Measurements from ENCODE around the gene ZNF764. TPM values are rescaled to one million over a fixed set of nuclear protein-coding genes. Genes with fewer than 3 reads are reported as not detected.

Gene ZNF764
- total RNA-seq, 1 experiment from 2014 or later = 8.3 TPM

Small RNA genes within 50 kb of the gene (microRNA-seq; reads per million reads assigned to microRNA genes)
- gene MIR4518 = not detected

Other genes with a start within 250 kb of the ZNF764 start
- 48.4 and 58.9 TPM in 2 replicates for gene CD2BP2, start 203.1 kb downstream of the ZNF764 start, total RNA-seq (2022)
- gene TBC1D10B, start 187.9 kb downstream of the ZNF764 start, total RNA-seq (2022) = 46.5 and 48.0 TPM in 2 replicates
- 1.2 and 1.6 TPM in 2 replicates for gene MYL11, start 183.6 kb downstream of the ZNF764 start, total RNA-seq (2022)
- 1.3 and 1.7 TPM in 2 replicates for gene SEPTIN1, start 175.8 kb downstream of the ZNF764 start, total RNA-seq (2022)
- 11.0 and 12.4 TPM in 2 replicates for gene ZNF48, start 163.0 kb downstream of the ZNF764 start, total RNA-seq (2022)
- gene ZNF771, start 150.8 kb downstream of the ZNF764 start, total RNA-seq (2022) = 8.1 and 8.3 TPM in 2 replicates
- 29.1 and 42.4 TPM in 2 replicates for gene DCTPP1, start 128.3 kb downstream of the ZNF764 start, total RNA-seq (2022)
- gene SEPHS2, start 112.5 kb downstream of the ZNF764 start, total RNA-seq (2022) = 51.9 and 73.3 TPM in 2 replicates
- gene ITGAL, start 85.6 kb downstream of the ZNF764 start, total RNA-seq (2022) = not detected in 2 replicates
- 38.6 and 39.3 TPM in 2 replicates for gene ZNF768, start 31.8 kb downstream of the ZNF764 start, total RNA-seq (2022)
- 13.7 TPM in 2 replicates for gene ZNF747, start 23.5 kb downstream of the ZNF764 start, total RNA-seq (2022)
- 9.0 and 11.6 TPM in 2 replicates for gene ZNF688, start 13.3 kb upstream of the ZNF764 start, total RNA-seq (2022)
- gene ZNF785, start 27.3 kb upstream of the ZNF764 start, total RNA-seq (2022) = 12.8 and 16.3 TPM in 2 replicates
- gene ZNF689, start 52.0 kb upstream of the ZNF764 start, total RNA-seq (2022) = 4.5 and 6.1 TPM in 2 replicates
- gene PRR14, start 92.6 kb upstream of the ZNF764 start, total RNA-seq (2022) = 39.4 and 41.4 TPM in 2 replicates
- gene FBRS, start 100.1 kb upstream of the ZNF764 start, total RNA-seq (2022) = 69.1 and 80.8 TPM in 2 replicates
- 52.3 and 60.7 TPM in 2 replicates for gene SRCAP, start 140.8 kb upstream of the ZNF764 start, total RNA-seq (2022)
- 28.0 and 28.4 TPM in 2 replicates for gene PHKG2, start 190.1 kb upstream of the ZNF764 start, total RNA-seq (2022)
- gene CFAP119, start 203.7 kb upstream of the ZNF764 start, total RNA-seq (2022) = 4.8 and 5.2 TPM in 2 replicates
- gene RNF40, start 203.9 kb upstream of the ZNF764 start, total RNA-seq (2022) = 78.0 and 85.0 TPM in 2 replicates
- 10.9 and 14.1 TPM in 2 replicates for gene ZNF629, start 228.8 kb upstream of the ZNF764 start, total RNA-seq (2022)